ENCODE results near the gene ANKRD66. TPM values are rescaled to one million over a fixed set of nuclear protein-coding genes. Genes with fewer than 3 reads are reported as not detected.

Gene ANKRD66
- total RNA-seq, 1 experiment from 2014 or later = not detected

GRCh38 chr6:46745973-46746372 is 760 bp upstream of the ANKRD66 start:
- H3K4me1 ChIP-seq (ENCODE audit: control insufficient read depth in 1 of 2, insufficient read depth in 2 of 2, low read length in 2 of 2) = no peaks in the 10 kb centered on the region
- CTCF ChIA-PET = no interaction called here
- H3K79me2 ChIP-seq (ENCODE audit: insufficient read depth, low read length) = no peaks in the 10 kb centered on the region
- H3K27ac ChIP-seq (ENCODE audit: low read depth, low read length) = no peak overlapping the region
- H3K4me2 ChIP-seq (ENCODE audit: low read length) = no peak overlapping the region
- H3K4me3 ChIP-seq (replicated peaks in 1 of 2; ENCODE audit: low read depth in 1 of 2, low read length in 2 of 2) = no peak overlapping the region
- no peak overlapping the region for H2AFZ ChIP-seq (ENCODE audit: low read depth, low read length, poor library complexity, severe bottlenecking)
- BruUV-seq (replicated peaks) = no TSS peak
- no peak for TF ChIP-seq EZH2 (IDR thresholded peaks at IDR 0.05)
- TF ChIP-seq ELF1 (IDR thresholded peaks at IDR 0.05; ENCODE audit: borderline replicate concordance, low read depth) = no peak
- TF ChIP-seq FOSL1 (IDR thresholded peaks at IDR 0.05; ENCODE audit: low read depth) = no peak
- TF ChIP-seq POLR2A (IDR thresholded peaks at IDR 0.05; ENCODE audit: borderline replicate concordance, extremely low read depth, insufficient read depth, insufficient read length) = no peak
- TF ChIP-seq CEBPB (IDR thresholded peaks at IDR 0.05; ENCODE audit: low read depth) = no peak
- TF ChIP-seq RAD21 (IDR thresholded peaks at IDR 0.05; ENCODE audit: low read depth) = no peak
- TF ChIP-seq JUND (IDR thresholded peaks at IDR 0.05) = no peak
- no peak for TF ChIP-seq REST (IDR thresholded peaks at IDR 0.05; ENCODE audit: low read depth)
- no peak for TF ChIP-seq SP1 (IDR thresholded peaks at IDR 0.05; ENCODE audit: low read depth)
- no peak for TF ChIP-seq SIN3A (IDR thresholded peaks at IDR 0.05; ENCODE audit: low read depth)
- TF ChIP-seq YY1 (IDR thresholded peaks at IDR 0.05; ENCODE audit: extremely low read depth, insufficient replicate concordance, low read depth, low read length) = no peak
- TF ChIP-seq CTCF (IDR thresholded peaks at IDR 0.05 in 2 of 3, conservative IDR thresholded peaks at IDR 0.05 in 1 of 3; ENCODE audit: borderline replicate concordance in 1 of 3, insufficient read depth in 1 of 3, low read depth in 2 of 3, low read length in 2 of 3) = no peak
- no peak for TF ChIP-seq EGR1 (IDR thresholded peaks at IDR 0.05; ENCODE audit: low read depth)
- TF ChIP-seq CBX3 (IDR thresholded peaks at IDR 0.05; ENCODE audit: low read depth) = no peak
- no peak for TF ChIP-seq MAX (IDR thresholded peaks at IDR 0.05)
- no peak for TF ChIP-seq POLR2AphosphoS5 (IDR thresholded peaks at IDR 0.05; ENCODE audit: low read depth, low read length)
- TF ChIP-seq SRF (IDR thresholded peaks at IDR 0.05; ENCODE audit: low read depth) = no peak
- ATAC-seq (no peak), DNase-seq (ENCODE audit: low read depth, low spot score) (no peak)
- H3K9me3 ChIP-seq (ENCODE audit: control insufficient read depth in 1 of 2, insufficient read depth in 1 of 2, low read depth in 1 of 2, low read length in 2 of 2) = no peaks in the 10 kb centered on the region
- no peaks in the 10 kb centered on the region for H3K36me3 ChIP-seq (ENCODE audit: control insufficient read depth in 1 of 2, insufficient read depth in 2 of 2, low read length in 2 of 2)
- H3K27me3 ChIP-seq (ENCODE audit: insufficient read depth, low read length) = no peaks in the 10 kb centered on the region
- no peaks in the 10 kb centered on the region for H3K9me2 ChIP-seq (ENCODE audit: insufficient read depth)
- H4K20me1 ChIP-seq (ENCODE audit: insufficient read depth) = no peaks in the 10 kb centered on the region
- H3K9ac ChIP-seq (ENCODE audit: low read length) = no peak overlapping the region
- intact Hi-C loops (cut with micrococcal nuclease) = no loop called here
- POLR2A ChIA-PET = no interaction called here
- RAD21 ChIA-PET (ENCODE audit: low non-redundant PET in 1 of 2, low total read pairs in 2 of 2, uncharacterized antibody in 2 of 2, unreplicated experiment in 2 of 2) = no interaction called here
